Measurements from ENCODE around the gene FBXL17.
"Not testable (repeated sequence)": the region's sequence is repeated elsewhere in the genome, so short reads cannot be mapped to it uniquely, and the experiment has no call there.

FBXL17 gene

DNA sequence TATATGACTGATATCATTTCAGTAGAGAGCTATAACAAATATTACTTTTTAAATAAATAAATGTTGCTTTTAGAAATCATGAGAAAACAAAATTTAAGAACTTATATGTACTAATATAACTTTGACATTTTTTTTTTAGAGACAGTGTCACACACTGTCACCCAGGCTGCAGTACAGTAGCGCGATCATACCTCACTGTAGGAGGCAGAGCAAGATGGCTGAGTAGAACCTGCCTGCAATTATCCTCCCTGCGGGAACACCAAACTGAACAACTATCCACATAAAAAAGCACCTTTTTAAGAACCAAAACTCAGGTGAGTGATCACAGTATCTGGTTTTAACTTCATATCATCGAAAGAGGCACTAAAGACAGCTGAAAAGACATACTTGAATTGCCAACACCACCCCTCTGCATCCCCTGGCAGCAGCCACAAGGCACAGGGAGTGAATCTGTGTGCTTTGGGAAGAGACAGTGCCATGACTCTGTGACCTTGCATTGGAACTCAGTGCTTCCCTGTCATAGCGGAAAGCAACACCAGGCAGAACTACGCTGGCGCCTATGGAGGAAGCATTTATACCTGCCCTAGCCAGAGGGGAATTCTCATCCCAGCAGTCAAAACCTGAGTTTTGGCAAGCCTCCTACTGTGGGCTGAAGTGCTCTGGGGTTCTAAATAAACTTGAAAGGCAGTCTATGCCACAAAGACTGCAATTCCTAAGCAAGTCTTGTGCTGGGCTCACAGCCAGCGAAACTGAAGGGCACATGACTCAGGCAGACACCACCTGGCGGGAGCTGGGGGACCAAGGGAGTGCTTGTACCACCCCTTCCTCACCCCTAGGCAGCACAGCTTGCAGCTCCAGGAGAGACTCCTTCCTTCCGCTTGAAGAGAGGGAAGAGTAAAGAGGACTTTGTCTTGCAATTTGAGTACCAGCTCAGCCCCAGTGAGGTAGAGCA, 142.7 kb downstream of the FBXL17 start:
- DNase-seq = no peak

DNA sequence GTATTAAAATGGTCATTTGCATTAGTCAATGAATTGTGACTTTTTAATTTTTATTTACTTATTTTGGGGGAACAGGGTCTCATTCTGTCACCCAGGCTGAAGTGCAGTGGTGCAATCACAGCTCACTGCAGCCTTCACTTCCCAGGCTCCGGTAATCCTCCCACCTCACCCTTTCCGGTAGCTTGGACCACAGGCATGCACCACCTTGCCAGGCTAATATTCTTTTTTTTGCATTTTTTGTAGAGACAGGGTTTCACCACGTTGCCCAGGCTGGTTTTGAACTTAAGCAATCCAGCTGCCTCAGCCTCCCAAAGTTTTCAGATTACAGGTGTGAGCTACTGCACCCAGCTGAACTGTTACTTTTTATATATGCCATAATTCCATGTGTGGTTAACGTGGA, 143.4 kb downstream of the FBXL17 start:
- no peak for DNase-seq

DNA sequence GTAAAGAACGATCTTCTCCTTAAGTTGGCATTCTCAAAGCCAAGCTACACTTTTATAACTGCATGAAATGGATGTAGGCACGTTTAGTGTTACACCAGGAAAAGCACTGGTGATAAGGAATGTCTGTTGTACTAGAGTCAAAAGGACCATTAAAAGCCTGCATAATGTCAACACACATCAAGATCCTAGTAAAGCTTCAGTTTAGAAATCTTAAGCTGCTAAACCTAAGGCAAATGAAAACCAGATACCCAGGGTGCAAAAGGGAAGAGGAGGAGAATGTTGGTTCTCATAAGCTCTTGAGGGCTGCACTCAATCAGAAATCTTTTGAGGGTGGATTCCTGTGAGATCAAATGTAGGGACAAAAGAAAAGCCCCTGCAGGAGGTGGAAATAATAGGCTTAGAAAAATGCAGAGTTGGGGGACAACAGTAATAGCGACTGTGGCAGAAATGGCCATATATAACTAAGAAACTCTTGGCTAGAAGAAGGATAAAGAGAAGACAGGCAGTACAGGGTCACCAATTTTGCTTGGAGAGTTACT, 148.2 kb downstream of the FBXL17 start:
- no peak for DNase-seq

DNA sequence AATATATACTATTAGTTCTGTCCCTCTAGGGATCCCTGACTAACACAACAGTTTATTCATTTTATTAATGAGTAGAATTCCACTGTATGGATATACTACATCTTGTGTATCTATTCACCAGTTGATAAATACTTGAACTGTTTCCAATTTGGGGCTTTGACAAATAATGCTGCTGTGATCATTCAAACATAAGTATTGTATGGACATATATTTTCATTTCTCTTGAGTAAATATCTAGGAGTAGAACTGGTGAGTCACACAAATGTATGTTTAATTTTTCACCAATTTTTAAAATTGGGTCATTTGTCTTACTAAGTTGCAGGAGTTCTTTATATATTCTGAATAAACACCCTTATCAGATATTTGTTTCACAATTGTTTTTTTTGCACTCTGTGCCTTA, 149.1 kb downstream of the FBXL17 start:
- DNase-seq = no peak

DNA sequence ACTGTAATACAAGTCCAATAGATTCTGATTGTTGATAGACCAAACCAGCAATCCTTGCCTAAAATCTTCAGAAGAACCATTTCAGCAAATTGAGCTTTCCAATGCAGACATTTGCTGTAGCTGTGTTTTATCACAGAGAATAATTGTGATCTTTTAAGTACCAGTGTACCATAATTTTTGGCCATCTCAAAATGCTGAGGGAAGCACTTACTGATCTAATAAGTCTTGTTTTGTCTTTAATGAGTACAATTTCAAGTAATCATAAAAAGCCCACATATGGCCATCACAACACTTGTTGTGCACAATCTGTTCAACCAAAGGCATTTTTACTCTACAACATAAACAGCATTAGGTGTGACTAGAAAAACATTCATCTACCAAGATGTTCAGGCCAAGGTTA, 159.9 kb downstream of the FBXL17 start:
- no peak for DNase-seq

DNA sequence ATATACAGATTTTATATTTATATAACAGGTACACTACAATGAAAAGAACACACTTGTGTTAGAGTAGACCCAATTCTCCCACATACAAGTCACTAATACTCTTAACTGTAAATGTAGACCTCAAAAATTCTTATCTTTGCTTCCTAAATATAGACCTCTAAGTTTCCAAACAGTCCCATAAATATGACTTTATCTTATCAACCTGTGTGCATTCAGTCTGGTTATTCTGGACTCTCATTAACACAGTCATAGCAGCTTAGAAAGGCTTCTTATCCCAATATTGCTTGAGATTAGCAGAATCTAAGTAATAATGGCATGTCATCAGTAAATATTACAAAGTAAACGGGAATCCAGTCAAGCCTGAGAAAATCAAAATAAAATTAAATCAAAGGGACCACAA, 161.1 kb downstream of the FBXL17 start:
- DNase-seq = no peak

DNA sequence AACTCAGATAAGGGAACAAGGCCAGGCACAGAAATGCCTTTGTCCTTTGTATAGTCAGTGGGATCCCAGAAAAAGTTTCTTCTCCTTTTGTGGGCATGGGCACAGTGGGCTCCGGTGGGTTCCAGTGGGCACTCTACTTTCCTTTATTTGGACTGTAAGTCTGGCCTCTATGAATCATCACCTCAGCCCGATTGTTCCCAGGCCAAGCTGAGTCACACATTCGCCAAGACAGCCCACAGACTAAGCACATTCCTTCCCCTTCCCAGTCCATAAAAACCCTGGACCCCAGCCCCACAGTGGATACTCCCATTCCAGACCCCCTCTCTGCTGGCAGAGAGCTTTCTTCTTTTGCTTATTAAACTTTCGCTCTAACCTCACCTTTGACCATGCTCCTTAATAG, 165.0 kb downstream of the FBXL17 start:
- no peak for DNase-seq

DNA sequence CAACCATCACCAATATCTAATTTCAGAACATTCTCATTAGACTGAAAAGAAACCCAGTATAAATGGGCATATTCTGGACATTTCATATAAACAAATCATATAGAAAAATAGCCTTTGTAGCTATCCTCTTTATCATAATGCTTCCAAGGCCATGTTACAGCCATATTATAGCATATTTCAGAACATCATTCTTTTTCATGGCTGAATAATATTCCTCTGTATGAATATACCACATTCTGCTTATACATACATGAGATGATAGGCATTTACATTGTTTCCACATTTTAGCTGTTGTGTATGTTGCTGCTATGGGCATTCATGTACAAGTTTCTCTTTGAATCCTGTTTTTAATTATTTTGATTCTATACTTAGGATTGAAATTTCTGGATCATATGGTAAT, 167.0 kb downstream of the FBXL17 start:
- DNase-seq = no peak

DNA sequence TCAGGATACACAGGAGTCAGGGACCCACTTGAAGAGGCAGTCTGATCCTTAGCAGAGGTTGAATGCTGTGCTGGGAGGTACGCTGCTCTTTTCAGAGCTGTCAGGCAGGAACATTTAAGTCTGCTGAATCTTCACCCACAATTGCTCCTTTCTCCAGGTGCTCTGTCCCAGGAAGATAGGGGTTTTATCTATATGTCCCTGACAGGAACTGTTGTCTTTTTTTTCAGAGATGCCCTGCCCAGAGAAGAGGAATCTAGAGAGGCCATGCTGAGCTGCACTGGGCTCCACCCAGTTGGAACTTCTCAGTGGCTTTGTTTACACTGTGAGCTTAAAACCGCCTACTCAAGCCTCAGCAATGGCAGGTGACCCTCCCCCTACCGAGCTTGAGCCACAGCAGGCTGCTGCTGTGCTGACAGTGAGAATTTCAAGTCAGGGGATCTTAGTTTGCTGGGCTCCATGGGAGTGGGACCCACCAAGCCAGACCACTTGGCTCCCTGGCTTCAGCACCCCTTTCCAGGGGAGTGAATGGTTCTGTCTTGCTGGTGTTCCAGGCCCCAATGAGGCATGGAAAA, 169.0 kb downstream of the FBXL17 start:
- no peak for DNase-seq

DNA sequence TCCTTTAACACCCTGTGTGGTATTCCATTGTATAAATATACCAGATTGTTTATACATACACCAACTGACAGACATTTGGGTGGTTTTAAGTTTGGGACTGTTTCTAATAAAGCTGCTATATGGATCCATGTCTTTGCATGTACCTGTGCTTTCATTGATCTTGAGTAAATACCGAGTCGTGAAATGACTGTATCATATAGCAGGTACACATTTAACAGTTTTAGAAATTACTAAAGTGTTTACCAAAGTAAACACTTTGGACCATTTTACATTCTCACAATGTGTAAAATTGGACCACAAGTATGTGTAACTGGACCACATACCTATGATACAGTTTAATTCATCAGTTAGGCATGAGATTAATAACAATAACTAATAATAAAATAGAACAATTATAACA, 175.2 kb downstream of the FBXL17 start:
- no peak for DNase-seq

DNA sequence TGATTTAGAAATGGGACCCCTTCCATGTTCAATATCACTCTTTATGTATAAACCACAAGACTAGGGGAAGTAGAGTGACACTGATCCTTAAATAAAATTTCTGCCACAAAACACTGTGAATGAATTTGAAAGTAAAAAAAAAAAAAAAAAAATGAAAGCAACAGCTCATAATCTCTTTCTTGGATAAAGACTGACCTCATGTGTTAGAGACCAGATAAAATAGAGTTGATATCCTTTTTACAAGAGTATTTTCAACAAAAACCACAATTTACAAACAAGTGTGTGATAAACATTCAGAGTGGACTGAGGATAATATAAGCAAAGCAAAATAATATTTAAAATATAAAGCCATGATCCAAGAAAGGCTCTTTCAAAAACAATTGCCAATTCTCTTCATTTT, 180.2 kb downstream of the FBXL17 start:
- no peak for DNase-seq

DNA sequence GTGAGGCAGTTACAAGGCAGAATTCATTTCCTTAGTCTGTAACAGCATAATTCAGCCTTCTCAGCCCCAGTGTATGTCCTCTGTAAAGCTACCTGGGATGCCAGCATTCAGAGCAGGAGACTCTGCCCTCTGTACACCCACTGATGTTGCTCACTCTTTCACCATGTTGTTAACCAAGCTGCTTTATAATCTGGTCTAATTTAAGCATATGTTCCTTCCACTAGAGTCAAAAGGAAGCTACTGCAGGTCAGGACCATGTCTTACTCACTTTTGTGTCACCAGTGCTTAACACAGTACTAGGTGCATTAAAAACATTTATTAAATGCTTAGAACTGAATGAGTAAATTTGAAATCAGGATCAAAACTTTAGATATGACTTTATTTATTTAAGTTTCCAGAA, 185.6 kb downstream of the FBXL17 start:
- DNase-seq = no peak

DNA sequence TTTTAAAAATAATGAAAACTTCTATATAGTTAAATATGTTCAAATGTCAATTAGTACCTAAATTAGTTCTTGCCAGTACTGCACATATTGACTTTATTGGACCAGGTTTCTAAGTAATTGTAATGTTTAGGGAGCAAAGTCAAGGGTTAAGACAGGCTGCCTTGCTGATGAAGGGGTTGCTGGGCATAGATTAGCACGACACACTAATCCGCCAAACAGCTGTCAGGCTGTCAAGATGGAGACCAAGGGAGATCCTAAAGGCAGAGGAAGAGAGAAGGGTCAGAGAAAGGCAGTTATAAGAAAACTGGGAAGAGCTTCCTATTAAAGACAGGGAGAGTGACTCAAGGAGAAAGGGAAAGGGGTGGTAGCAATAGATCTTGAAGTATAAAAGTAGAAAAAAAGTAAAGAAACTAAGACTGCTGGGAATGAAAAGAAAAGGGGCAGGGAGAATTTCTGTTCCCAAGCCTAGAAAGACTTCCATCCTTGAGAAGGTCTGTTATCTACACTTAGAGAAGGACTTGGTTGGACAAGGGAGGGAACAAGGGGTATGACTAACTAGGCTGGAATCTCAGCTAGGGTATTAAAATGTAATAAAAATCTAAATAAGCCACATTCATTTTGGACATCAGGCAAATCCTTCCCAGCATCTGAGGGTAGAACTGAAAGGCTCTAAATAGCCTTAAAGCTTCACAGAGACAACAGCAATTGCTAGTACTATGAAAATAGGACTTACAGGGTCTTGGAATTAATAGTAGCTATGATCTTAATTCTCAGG, 188.7 kb downstream of the FBXL17 start:
- DNase-seq = no peak

DNA sequence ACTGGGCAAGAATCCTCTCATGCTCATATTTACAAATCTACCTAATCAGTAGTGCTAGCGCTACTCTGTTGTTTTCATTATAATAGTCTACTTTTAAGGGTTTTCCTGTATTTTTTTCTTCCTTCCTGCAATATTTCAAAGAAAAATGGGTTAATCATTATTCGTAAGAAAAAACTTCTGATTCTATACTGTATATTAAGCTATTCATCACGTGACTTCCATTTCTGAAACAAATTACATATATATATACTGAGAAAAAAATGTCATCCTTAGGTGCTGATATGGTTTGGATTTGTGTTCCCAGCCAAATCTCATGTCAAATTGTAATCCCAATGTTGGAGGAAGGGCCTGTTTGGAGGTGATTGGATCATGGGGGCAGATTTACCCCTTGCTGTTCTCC, 197.0 kb downstream of the FBXL17 start:
- DNase-seq = no peak

DNA sequence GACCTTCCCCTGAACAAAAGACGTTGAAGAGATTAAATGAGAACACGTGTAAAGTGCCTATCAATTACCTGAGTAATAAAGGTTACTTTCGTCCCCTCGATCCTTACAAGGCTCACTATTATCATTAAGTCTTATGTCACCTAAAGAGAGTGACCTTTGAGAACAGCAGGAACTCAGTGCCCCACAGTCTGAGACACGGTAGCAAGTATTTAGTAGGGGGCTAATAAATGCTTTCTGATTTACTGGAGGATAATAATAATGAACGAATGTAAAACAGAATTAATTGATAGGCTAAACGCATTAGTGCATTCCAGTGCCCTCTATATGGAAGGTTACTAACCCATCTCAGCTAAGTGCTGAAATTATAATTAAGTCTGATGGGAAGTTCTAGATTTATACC, 199.9 kb downstream of the FBXL17 start:
- DNase-seq = no peak

DNA sequence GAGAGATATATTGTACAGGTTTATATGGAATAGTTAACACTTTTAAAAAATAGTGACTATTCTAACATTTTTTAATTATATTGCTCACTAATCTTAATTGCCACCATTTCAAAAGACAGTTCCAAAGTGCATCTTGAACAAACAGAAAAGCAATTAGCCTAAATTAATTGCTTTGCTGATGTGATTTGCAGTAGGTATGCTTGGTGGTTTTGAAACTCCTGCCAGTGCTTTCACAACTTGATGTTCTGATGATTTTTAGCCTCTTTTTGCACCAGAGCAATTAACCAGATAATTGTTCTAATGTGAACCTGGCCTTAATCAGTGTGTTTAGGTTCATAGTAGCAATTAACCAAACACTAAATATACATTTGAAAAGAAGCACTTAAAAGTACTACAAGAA, 207.6 kb downstream of the FBXL17 start:
- DNase-seq = no peak

DNA sequence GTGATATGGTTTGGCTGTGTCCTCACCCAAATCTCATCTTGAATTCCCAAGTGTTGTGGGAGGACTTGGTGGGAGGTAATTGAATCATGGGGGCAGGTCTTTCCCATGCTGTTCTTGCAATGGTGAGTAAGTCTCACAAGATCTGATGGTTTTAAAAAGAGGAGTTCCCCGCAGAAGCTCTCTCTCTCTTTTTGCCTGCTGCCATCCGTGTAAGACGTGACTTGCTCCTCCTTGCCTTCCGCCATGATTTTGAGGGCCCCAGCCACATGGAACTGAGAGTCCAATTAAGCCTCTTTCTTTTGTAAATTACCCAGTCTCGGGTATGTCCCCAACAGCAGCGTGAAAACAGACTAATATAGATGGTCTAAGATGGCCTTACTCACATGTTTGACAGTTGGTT, 210.1 kb downstream of the FBXL17 start:
- no peak for DNase-seq

DNA sequence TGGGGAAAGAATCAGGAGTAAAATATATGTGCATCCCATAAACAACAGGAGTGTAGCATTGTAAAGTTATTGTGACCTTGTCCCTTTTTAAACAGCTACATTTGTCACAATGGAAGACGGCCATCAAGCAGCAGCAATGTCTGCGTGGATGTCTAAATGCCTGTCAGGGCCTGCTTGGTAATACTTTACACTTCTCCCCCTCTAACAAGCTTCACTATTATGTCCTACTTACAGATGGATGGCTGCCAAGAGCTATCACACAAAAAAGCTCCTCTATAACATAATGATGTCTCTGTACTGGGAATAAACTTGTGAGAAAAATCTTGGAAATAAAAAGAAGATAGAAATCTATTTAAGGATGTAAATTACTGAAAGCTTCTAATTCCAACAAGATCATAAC, 213.0 kb downstream of the FBXL17 start:
- no peak for DNase-seq

DNA sequence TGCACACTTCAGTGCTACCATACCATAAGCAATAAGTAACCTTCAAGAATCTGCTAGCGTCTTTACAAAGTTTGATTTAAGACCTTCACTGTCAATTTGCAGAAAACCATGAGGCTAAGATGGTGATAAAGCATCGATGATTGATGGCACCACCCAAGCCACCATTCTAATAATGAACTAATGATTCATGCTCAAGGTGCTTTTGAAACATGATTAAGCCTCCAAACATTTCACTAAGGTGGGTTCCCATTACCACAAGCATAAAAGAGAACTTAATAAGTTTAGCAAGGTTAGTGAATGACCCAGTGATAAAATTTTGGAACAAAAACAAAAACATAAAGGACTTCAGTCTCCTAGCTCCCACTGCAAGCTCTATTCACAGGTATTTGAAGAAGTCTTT, 214.7 kb downstream of the FBXL17 start:
- no peak for DNase-seq

DNA sequence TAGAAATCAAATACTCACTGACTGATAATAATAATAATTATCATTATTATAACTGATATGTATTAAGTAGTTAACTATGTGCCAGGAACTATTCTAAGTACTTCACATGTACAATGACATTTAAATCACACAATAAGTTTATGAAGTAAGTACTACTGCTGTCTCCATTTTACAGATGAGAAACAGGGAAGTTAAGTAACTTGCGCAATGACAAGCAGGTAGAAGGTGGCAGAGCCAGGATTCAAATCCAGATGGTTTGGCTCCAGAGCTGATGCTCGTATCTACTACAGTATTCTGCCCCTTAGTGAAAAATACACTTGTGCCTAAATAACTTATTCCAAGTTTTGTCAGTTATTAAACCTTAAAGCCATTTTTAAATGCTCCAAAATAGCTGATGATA, 217.3 kb downstream of the FBXL17 start:
- no peak for DNase-seq

DNA sequence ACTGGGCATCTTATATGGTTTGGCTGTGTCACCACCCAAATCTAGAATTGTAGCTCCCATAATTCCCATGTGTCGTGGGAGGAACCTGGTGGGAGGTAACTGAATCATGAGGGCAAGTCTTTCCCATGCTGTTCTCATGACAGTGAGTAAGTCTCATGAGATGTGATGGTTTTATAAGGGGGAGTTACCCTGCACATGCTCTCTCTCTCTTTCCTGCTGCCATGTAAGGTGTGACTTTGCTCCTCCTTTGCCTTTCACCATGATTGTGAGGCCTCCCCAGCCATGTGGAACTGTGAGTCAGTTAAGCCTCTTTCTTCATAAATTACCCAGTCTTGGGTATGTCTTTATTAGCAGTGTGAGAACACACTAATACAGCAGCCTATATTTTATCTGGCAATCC, 229.0 kb downstream of the FBXL17 start:
- not testable (repeated sequence) for DNase-seq

DNA sequence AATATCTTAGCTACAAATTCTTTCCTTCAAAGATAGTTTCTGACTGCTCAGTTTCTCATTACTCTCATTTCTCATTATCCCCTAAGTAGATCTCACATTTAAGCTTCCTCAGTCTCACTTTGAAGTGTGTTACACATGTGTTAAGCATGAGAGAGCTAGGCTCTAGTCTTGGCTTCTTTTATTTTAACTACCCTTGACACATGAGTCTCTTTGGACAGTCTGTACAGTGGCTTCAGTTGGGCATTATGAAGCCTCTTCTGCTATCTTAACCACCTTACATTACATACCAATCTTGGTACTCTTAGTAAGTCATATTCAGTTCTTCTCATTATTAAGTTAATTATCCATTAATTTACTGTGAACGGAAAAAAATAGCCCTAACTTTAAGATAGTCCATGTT, 232.5 kb downstream of the FBXL17 start:
- DNase-seq = no peak

DNA sequence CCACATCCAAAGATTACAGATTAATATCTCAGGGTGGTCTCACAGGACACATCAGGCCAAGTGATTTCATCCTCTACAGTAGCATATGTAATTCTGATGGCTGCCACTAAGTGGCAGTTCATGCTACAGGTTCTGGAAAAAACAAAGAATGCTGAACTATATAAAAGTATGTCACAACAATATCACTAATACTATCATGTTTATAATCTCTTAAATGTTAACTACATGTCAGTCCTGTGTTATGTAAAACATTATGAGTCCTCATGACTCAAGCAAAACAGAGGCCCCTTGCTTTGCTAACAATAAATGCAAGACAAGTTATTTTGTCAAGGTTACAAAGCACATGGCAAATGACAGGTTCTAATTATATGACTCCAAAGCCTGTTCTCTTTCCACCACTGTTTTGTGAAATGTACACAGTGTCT, 233.2 kb downstream of the FBXL17 start:
- DNase-seq = no peak

DNA sequence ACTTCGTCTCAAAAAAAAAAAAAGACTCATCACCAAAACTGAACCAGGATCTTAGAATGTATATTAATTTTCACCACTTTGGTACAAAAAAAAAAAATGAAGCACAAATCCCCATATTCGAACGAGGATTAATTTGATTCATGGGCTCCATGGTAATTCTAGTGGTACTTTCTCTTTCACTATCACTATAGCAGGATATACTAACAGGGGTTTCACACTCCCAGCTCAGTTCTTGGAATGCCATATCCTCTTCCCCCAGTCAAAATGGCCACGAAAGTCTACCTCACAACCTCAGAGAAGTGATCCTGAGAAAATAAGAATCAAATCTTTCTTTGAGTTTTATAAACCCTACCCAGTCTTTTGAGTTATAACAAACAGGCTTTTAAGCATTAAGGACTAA, 235.7 kb downstream of the FBXL17 start:
- DNase-seq = no peak
